ENCODE results near the gene CBFA2T2. TPM values are rescaled to one million over a fixed set of nuclear protein-coding genes. Genes with fewer than 3 reads are reported as not detected.

Gene CBFA2T2
- total and polyA plus RNA-seq, 4 experiments from 2014 or later: 16.5 to 43.4 (median 33.6) TPM

Other genes with a start within 250 kb of the CBFA2T2 start
- not detected for gene BPIFB1, start 206.9 kb upstream of the CBFA2T2 start, total RNA-seq
- not detected for gene BPIFB1, start 206.9 kb upstream of the CBFA2T2 start, polyA plus RNA-seq
- gene CDK5RAP1, start 88.6 kb upstream of the CBFA2T2 start, total RNA-seq: 10 to 100 TPM; 50.9 to 51.8 TPM
- 10 to 100 TPM; 39.8 to 41.8 TPM for gene CDK5RAP1, start 88.6 kb upstream of the CBFA2T2 start, polyA plus RNA-seq
- gene SNTA1, start 46.3 kb upstream of the CBFA2T2 start, total RNA-seq: 1 to 10 TPM; 5.1 to 5.7 TPM
- gene SNTA1, start 46.3 kb upstream of the CBFA2T2 start, polyA plus RNA-seq: 1 to 10 TPM; 7.2 to 9.2 TPM
- gene C20orf144, start 172.2 kb downstream of the CBFA2T2 start, total RNA-seq: under 1 TPM; 0.61 TPM
- not detected for gene C20orf144, start 172.2 kb downstream of the CBFA2T2 start, polyA plus RNA-seq
- 1 to 10 TPM; 5.5 to 6.0 TPM for gene ACTL10, start 176.8 kb downstream of the CBFA2T2 start, total RNA-seq
- 1 to 10 TPM; 1.7 to 5.3 TPM for gene ACTL10, start 176.8 kb downstream of the CBFA2T2 start, polyA plus RNA-seq
- 10 to 100 TPM; 23.3 to 23.4 TPM for gene NECAB3, start 184.3 kb downstream of the CBFA2T2 start, total RNA-seq
- gene NECAB3, start 184.3 kb downstream of the CBFA2T2 start, polyA plus RNA-seq: 1 to 10 TPM; 2.0 to 2.5 TPM
- gene E2F1, start 196.3 kb downstream of the CBFA2T2 start, total RNA-seq: 1 to 10 TPM; 2.2 to 2.6 TPM
- gene E2F1, start 196.3 kb downstream of the CBFA2T2 start, polyA plus RNA-seq: under 1 TPM; 0.46 to 0.89 TPM
- gene PXMP4, start 230.2 kb downstream of the CBFA2T2 start, total RNA-seq: 10 to 100 TPM; 15.7 to 16.3 TPM
- 10 to 100 TPM in 1 of 2 donors, 1 to 10 TPM in 1; 6.3 to 16.4 TPM for gene PXMP4, start 230.2 kb downstream of the CBFA2T2 start, polyA plus RNA-seq
- gene ZNF341, start 241.9 kb downstream of the CBFA2T2 start, total RNA-seq: 1 to 10 TPM; 4.8 to 5.0 TPM
- gene ZNF341, start 241.9 kb downstream of the CBFA2T2 start, polyA plus RNA-seq: 1 to 10 TPM; 1.5 to 2.3 TPM

Data from CD4-positive, alpha-beta memory T cell (primary cell).